KMS-11 (cell line): ENCODE results near the gene ZNF775.

ENCODE experiments used
- H2AFZ ChIP-seq: fragments of 200-600 bp; sonication (generic); 2 replicates; pipeline ENCODE4 v1.6.1; 2016; ENCODE audit warnings: antibody characterized with exemption, mixed run types, low read depth
- H3K27ac ChIP-seq: fragments of 200-600 bp; sonication (generic); 2 replicates; pipeline ENCODE4 v1.6.1; 2016; ENCODE audit warnings: mild to moderate bottlenecking, mixed run types
- H3K27me3 ChIP-seq: fragments of 200-600 bp; sonication (generic); 2 replicates; pipeline ENCODE4 v1.6.1; 2017; ENCODE audit warnings: mild to moderate bottlenecking, low read depth, mixed run types, moderate library complexity; ENCODE audit not compliant: insufficient read depth
- H3K36me3 ChIP-seq: fragments of 200-600 bp; sonication (generic); 2 replicates; pipeline ENCODE4 v1.6.1; 2017; ENCODE audit warnings: mild to moderate bottlenecking, mixed run types; ENCODE audit not compliant: insufficient read depth
- H3K4me1 ChIP-seq: fragments of 200-600 bp; sonication (generic); 2 replicates; pipeline ENCODE4 v1.6.1; 2016; ENCODE audit warnings: mild to moderate bottlenecking, low read depth, mixed run types; ENCODE audit not compliant: poor library complexity, severe bottlenecking
- H3K4me2 ChIP-seq: fragments of 200-600 bp; sonication (generic); 2 replicates; pipeline ENCODE4 v1.7.0; 2016; ENCODE audit warnings: mild to moderate bottlenecking, mixed run types
- H3K4me3 ChIP-seq: fragments of 200-600 bp; sonication (generic); IDR thresholded peaks from 2 replicates; pipeline ENCODE4 v1.6.1; 2017; ENCODE audit warnings: low read depth, low read length, mixed read lengths; ENCODE audit not compliant: insufficient read depth
- H3K79me2 ChIP-seq: fragments of 200-600 bp; sonication (generic); 2 replicates; pipeline ENCODE4 v1.6.1; 2016; ENCODE audit warnings: low read depth, mixed run types; ENCODE audit not compliant: insufficient read depth
- H3K9ac ChIP-seq: fragments of 200-600 bp; sonication (generic); 2 replicates; pipeline ENCODE4 v1.6.1; 2016; ENCODE audit warnings: mild to moderate bottlenecking, mixed run types
- H4K20me1 ChIP-seq: fragments of 200-600 bp; sonication (generic); 2 replicates; pipeline ENCODE4 v1.6.1; 2016; ENCODE audit warnings: mild to moderate bottlenecking, mixed run types; ENCODE audit not compliant: insufficient read depth
- TF ChIP-seq, protein P1 (sequence below): fragments of 200-600 bp; sonication (generic); conservative IDR thresholded peaks from 2 replicates; pipeline ENCODE4 v1.6.1; 2017; ENCODE audit warnings: low read depth, mild to moderate bottlenecking, antibody characterized with exemption, low read length, moderate library complexity, mixed read lengths

Gene ZNF775

DNA sequence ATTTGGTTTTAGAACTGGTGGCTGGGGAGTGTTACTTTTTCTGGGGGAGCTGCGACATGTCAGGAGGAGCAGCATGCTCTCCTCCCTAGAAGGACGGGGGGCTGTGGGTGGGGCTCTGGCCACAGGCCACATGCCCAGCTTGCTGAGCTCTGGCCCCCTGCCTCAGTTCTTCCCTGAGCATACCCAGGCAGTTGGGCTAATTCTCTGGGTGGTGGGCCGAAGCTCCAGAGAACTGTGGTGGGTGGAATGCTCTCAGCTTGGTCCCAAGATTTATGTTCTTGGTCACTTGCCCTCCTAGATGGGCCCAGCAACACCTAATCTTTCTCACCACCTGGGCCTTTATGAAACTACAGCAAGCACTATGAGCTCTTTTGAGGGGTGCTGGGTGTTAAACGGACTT lies 5.1 kb upstream of the ZNF775 start:
- Histone ChIP-seq H3K4me3 (no peak overlapping the region), H3K27ac (peak overlapping the region; percentile 89), H2AFZ (no peak overlapping the region), H3K36me3 (peaks cover 23% of the 10 kb centered on the region; the same call in 1 of the 2 replicates), H3K9ac (no peak overlapping the region; the same call in 1 of the 2 replicates), H3K4me2 (peak overlapping the region; percentile 70), H3K79me2 (peaks cover 73% of the 10 kb centered on the region), H4K20me1 (no peaks in the 10 kb centered on the region), H3K4me1 (peaks cover 81% of the 10 kb centered on the region), H3K27me3 (no peaks in the 10 kb centered on the region)
- TF ChIP-seq, protein P1, sequence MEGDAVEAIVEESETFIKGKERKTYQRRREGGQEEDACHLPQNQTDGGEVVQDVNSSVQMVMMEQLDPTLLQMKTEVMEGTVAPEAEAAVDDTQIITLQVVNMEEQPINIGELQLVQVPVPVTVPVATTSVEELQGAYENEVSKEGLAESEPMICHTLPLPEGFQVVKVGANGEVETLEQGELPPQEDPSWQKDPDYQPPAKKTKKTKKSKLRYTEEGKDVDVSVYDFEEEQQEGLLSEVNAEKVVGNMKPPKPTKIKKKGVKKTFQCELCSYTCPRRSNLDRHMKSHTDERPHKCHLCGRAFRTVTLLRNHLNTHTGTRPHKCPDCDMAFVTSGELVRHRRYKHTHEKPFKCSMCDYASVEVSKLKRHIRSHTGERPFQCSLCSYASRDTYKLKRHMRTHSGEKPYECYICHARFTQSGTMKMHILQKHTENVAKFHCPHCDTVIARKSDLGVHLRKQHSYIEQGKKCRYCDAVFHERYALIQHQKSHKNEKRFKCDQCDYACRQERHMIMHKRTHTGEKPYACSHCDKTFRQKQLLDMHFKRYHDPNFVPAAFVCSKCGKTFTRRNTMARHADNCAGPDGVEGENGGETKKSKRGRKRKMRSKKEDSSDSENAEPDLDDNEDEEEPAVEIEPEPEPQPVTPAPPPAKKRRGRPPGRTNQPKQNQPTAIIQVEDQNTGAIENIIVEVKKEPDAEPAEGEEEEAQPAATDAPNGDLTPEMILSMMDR = no peak

DNA sequence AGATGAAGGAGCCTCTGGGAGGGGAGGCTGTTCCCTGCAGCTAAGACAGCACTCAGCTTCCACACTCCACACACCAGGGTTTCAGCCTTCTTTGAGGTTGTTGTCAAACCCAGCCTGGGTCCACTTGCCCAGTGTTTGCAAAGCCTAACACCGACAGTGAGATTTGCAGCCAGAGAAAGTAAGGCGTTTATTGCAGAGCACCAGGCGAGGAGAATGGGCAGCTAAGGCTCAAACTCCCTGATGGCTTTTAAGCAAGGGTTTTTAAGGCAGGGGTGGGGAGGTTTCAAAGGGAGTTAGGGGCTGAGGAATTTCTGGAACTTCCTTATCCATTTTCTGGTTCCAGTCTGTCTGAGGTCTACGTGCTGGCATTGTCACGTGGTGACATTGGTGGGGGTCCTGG lies 4.7 kb upstream of the ZNF775 start:
- peaks cover 68% of the 10 kb centered on the region for H3K79me2 ChIP-seq
- no peak overlapping the region for H3K4me3 ChIP-seq
- H3K4me2 ChIP-seq = peak overlapping the region; percentile 70
- no peaks in the 10 kb centered on the region for H3K27me3 ChIP-seq
- H3K4me1 ChIP-seq = peaks cover 81% of the 10 kb centered on the region
- TF ChIP-seq, protein P1 = no peak
- no peaks in the 10 kb centered on the region for H4K20me1 ChIP-seq
- peak overlapping the region; percentile 89 for H3K27ac ChIP-seq
- H3K36me3 ChIP-seq = peaks cover 23% of the 10 kb centered on the region; the same call in 1 of the 2 replicates
- no peak overlapping the region; the same call in 1 of the 2 replicates for H3K9ac ChIP-seq
- no peak overlapping the region for H2AFZ ChIP-seq

DNA sequence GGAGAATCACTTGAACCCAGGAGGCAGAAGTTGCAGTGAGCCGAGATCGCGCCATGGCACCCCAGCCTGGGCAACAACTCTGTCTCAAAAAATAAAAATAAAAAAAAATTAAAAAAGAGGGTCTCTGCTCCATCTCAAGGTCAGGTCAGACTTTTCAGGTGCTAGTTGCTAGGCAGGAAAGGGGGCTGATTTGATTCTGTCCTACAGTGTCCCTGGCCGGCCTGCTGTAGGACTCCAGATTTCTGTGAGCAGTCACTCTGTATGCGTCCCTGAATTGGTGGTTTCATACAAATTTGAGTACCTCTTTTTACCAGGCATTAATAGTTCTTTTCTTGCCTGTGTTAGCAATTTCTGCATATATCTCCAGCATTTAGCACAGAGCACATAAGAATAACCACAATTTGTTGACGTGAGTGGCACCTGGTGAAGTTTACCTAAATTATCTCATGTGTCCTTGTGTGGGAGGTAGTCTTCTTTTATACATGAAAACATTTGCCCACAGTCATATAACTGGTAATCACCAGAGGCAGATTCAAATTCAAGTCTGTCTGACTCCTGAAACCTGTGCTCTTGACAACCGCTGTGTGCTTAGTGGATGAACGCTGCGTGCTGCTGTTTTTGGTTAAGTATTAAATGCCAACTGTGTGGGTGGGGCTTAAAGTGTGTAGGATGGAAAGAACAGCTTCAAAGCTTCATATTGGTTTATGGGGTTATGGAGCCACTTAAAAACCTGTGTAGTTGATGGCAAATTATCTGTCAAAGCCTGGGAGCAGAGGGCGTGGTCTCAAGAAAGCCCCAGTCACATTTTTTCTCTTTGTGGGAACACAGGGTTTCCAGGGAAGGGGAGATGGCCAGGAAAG lies 3.2 kb upstream of the ZNF775 start:
- peaks cover 19% of the 10 kb centered on the region; the same call in 1 of the 2 replicates for H3K36me3 ChIP-seq
- peaks cover 85% of the 10 kb centered on the region for H3K4me1 ChIP-seq
- no peak overlapping the region for H2AFZ ChIP-seq
- H3K4me3 ChIP-seq = no peak overlapping the region
- H3K27me3 ChIP-seq = no peaks in the 10 kb centered on the region
- TF ChIP-seq, protein P1 = no peak
- peaks cover 60% of the 10 kb centered on the region for H3K79me2 ChIP-seq
- peak overlapping the region; percentile 44 for H3K9ac ChIP-seq
- H3K27ac ChIP-seq = peak overlapping the region; percentile 89
- H4K20me1 ChIP-seq = no peaks in the 10 kb centered on the region
- H3K4me2 ChIP-seq = peak overlapping the region; percentile 70

DNA sequence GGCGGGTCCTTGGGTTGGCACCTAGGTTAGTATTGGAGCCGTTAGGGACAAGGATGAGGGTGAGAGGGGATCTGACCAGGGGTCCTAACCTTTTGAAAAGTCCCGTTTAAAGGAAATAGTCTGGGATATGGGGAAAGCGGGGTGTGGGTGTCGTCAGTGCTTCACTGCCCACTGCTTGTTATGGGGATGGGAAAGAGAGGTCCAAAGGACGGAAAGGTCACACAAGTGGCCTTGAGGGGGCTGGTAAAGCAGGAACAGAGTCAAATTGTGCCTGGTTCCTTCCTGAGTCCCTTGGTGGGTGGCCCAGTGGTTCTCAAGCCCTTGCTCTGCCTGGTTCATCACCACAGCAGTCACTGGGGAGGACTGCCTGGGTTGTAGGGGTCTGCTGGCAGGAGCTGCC lies 2.6 kb upstream of the ZNF775 start:
- Histone ChIP-seq H4K20me1 (no peaks in the 10 kb centered on the region), H3K4me1 (peaks cover 82% of the 10 kb centered on the region), H3K79me2 (peaks cover 56% of the 10 kb centered on the region), H3K27ac (peak overlapping the region; percentile 89), H3K9ac (peak overlapping the region; percentile 87), H3K4me3 (no peak overlapping the region), H3K27me3 (no peaks in the 10 kb centered on the region), H3K4me2 (peak overlapping the region; percentile 70), H2AFZ (no peak overlapping the region), H3K36me3 (peaks cover 14% of the 10 kb centered on the region; the same call in 1 of the 2 replicates)
- TF ChIP-seq, protein P1 = no peak
